ENCODE results near the gene CTSS.
"Not testable (repeated sequence)": the region's sequence is repeated elsewhere in the genome, so short reads cannot be mapped to it uniquely, and the experiment has no call there.

The CTSS gene

GRCh38 chr1:150760013-150760412 is 5.6 kb downstream of the CTSS start:
- DNase-seq = no peak
- no peak for ATAC-seq
- H3K4me1 Mint-ChIP-seq = peaks cover 34% of the 10 kb centered on the region
- no peaks in the 10 kb centered on the region for H3K27me3 Mint-ChIP-seq
- peaks cover 25% of the 10 kb centered on the region for H3K36me3 Mint-ChIP-seq (ENCODE audit: low read depth)
- H3K4me3 Mint-ChIP-seq = no peak overlapping the region
- H3K27ac Mint-ChIP-seq = peak overlapping the region; percentile 8
- H3K9me3 Mint-ChIP-seq = no peaks in the 10 kb centered on the region

GRCh38 chr1:150753416-150753815 is 12.2 kb downstream of the CTSS start:
- Mint-ChIP-seq H3K4me1 (no peaks in the 10 kb centered on the region), H3K9me3 (no peaks in the 10 kb centered on the region), H3K4me3 (no peak overlapping the region), H3K27me3 (no peaks in the 10 kb centered on the region), H3K27ac (peak overlapping the region; percentile 27), H3K36me3 (ENCODE audit: low read depth) (peaks cover 16% of the 10 kb centered on the region)
- DNase-seq = no peak
- ATAC-seq = no peak

DNA sequence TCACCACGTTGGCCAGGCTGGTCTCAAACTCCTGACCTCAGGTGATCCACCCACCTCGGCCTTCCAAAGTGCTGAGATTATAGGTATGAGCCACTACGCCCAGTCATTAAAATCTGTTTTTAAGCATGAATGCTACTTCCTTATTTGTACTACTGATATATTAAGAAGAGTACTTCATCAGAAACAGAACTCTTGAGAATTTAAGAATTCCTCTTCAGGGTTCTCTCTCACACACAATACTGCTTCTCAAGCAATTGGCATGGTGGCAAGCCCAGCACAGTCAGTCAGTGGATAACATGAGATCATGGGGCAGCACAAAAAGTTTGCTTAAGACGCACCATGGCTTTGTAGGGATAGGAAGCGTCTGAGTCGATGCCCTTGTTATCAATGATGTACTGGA is 14.1 kb downstream of the CTSS start:
- H3K4me1 Mint-ChIP-seq = no peaks in the 10 kb centered on the region
- H3K27me3 Mint-ChIP-seq = no peaks in the 10 kb centered on the region
- peaks cover 11% of the 10 kb centered on the region for H3K36me3 Mint-ChIP-seq (ENCODE audit: low read depth)
- H3K4me3 Mint-ChIP-seq = no peak overlapping the region
- ATAC-seq (no peak), DNase-seq (no peak)
- no peaks in the 10 kb centered on the region for H3K9me3 Mint-ChIP-seq
- no peak overlapping the region for H3K27ac Mint-ChIP-seq

GRCh38 chr1:150749720-150750311 is 15.8 kb downstream of the CTSS start:
- no peaks in the 10 kb centered on the region for H3K27me3 Mint-ChIP-seq
- no peak overlapping the region for H3K4me3 Mint-ChIP-seq
- H3K27ac Mint-ChIP-seq = no peak overlapping the region
- DNase-seq (no peak), ATAC-seq (no peak)
- H3K36me3 Mint-ChIP-seq (ENCODE audit: low read depth) = peaks cover 11% of the 10 kb centered on the region
- no peaks in the 10 kb centered on the region for H3K4me1 Mint-ChIP-seq
- H3K9me3 Mint-ChIP-seq = no peaks in the 10 kb centered on the region

- H3K27ac Mint-ChIP-seq = no peak overlapping the region
- H3K27me3 Mint-ChIP-seq = no peaks in the 10 kb centered on the region
- no peak for ATAC-seq
- H3K9me3 Mint-ChIP-seq = no peaks in the 10 kb centered on the region
- H3K4me3 Mint-ChIP-seq = no peak overlapping the region
- no peaks in the 10 kb centered on the region for H3K4me1 Mint-ChIP-seq
- DNase-seq = no peak
- peaks cover 11% of the 10 kb centered on the region for H3K36me3 Mint-ChIP-seq (ENCODE audit: low read depth)
Observed at GRCh38 chr1:150748878-150749719, 16.5 kb downstream of the CTSS start.

DNA sequence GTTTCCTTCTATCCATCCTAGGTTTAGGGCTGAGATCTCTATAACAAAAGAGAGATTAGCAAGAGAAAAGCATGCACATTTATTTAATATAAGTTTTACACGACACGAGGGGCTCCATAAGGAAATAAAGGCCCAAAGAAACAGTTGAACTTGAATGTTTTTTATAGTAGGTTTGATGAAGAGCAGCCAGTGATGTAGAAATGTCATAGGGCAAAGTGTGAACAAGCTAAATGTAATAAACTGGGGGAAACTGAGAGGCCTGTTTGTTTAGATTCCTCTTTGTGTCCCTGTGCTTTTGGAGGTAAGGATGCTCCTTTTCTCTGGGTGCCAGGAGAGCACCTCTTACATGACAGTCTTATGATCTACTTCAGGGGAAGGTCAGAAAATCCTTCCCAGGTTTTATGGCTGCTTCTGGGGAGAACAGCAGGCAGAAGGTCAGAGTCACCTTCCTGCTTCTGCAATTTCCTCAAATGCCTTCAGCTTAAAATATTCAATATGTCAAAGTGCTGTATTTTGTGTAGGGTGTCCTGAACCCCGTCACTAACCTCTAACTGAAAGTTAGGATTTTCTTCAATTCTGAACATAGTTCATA is 35.4 kb downstream of the CTSS start:
- ATAC-seq (no peak), DNase-seq (no peak)
- no peaks in the 10 kb centered on the region for H3K4me1 Mint-ChIP-seq
- H3K36me3 Mint-ChIP-seq (ENCODE audit: low read depth) = no peaks in the 10 kb centered on the region
- H3K27ac Mint-ChIP-seq = no peak overlapping the region
- H3K27me3 Mint-ChIP-seq = no peaks in the 10 kb centered on the region
- H3K9me3 Mint-ChIP-seq = no peaks in the 10 kb centered on the region
- H3K4me3 Mint-ChIP-seq = no peak overlapping the region

DNA sequence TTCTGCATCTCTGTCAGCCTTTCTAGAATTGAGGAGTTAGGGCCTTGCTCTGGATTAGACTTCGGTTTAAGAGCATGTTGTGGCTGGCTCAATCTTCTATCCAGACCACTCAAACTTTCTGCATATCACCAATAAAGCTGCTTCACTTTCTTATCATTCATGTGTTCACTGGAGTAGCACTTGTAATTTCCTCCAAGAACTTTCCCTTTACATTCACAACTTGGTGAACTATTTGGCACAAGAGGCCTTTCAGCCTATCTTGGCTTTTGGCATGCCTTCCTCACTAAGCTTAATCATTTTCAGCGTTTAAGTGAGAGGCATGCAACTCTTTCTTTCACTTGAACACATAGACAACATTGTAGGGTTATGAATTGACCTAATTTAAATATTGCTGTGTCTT is 41.2 kb downstream of the CTSS start:
- no peak overlapping the region for H3K27ac Mint-ChIP-seq
- no peak for DNase-seq
- no peaks in the 10 kb centered on the region for H3K27me3 Mint-ChIP-seq
- no peak for ATAC-seq
- no peaks in the 10 kb centered on the region for H3K9me3 Mint-ChIP-seq
- no peaks in the 10 kb centered on the region for H3K36me3 Mint-ChIP-seq (ENCODE audit: low read depth)
- no peak overlapping the region for H3K4me3 Mint-ChIP-seq
- H3K4me1 Mint-ChIP-seq = no peaks in the 10 kb centered on the region

GRCh38 chr1:150720703-150721102 is 44.9 kb downstream of the CTSS start, which contains the start of gene HORMAD1:
Gene HORMAD1 (minus strand): TSS chr1:150720895. CDS start chr1:150719505, 1,390 bp downstream.
- no peak for ATAC-seq
- no peaks in the 10 kb centered on the region for H3K36me3 Mint-ChIP-seq (ENCODE audit: low read depth)
- peaks cover 2% of the 10 kb centered on the region for H3K4me1 Mint-ChIP-seq
- no peaks in the 10 kb centered on the region for H3K27me3 Mint-ChIP-seq
- no peaks in the 10 kb centered on the region for H3K9me3 Mint-ChIP-seq
- no peak within 1 kb of the TSS for H3K27ac Mint-ChIP-seq
- DNase-seq = no peak
- no peak within 1 kb of the TSS for H3K4me3 Mint-ChIP-seq

DNA sequence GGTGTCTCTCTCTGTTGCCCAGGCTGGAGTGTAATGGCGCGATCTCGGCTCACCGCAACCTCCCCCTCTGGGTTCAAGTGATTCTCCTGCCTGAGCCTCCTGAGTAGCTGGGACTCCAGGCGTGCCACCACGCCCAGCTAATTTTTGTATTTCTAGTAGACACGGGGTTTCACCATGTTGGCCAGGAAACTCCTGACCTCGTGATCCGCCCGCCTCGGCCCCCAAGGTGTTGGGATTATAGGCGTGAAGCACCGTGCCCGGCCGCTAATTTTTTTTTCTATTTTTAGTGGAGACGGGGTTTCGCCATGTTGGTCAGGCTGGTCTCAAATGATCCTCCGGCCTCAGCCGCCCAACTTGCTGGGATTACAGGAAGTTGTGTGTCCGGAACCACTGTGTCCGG is 45.5 kb downstream of the CTSS start:
- DNase-seq (no peak), ATAC-seq (no peak)
- no peaks in the 10 kb centered on the region for H3K9me3 Mint-ChIP-seq
- no peak overlapping the region for H3K27ac Mint-ChIP-seq
- H3K4me3 Mint-ChIP-seq = no peak overlapping the region
- peaks cover 2% of the 10 kb centered on the region for H3K4me1 Mint-ChIP-seq
- no peaks in the 10 kb centered on the region for H3K36me3 Mint-ChIP-seq (ENCODE audit: low read depth)
- H3K27me3 Mint-ChIP-seq = no peaks in the 10 kb centered on the region

GRCh38 chr1:150718225-150718891 is 47.2 kb downstream of the CTSS start:
- DNase-seq (no peak), ATAC-seq (no peak)
- peaks cover 2% of the 10 kb centered on the region for H3K4me1 Mint-ChIP-seq
- no peaks in the 10 kb centered on the region for H3K36me3 Mint-ChIP-seq (ENCODE audit: low read depth)
- H3K27ac Mint-ChIP-seq = no peak overlapping the region
- H3K9me3 Mint-ChIP-seq = no peaks in the 10 kb centered on the region
- no peaks in the 10 kb centered on the region for H3K27me3 Mint-ChIP-seq
- no peak overlapping the region for H3K4me3 Mint-ChIP-seq

DNA sequence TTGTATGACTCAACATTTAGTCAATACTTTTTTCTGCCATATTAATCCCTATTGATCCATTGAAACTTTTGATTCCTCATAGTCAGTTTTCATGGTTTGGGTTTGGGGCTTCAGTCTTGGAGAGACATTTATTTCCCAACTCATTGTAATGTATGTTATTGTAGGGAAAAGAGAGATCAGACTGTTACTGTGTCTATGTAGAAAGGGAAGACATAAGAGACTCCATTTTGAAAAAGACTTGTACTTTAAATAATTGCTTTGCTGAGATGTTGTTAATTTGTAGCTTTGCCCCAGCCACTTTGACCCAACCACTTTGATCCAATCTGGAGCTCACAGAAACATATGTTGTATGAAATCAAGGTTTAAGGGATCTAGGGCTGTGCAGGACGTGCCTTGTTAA is 56.5 kb downstream of the CTSS start:
- H3K27ac Mint-ChIP-seq; H3K9me3 Mint-ChIP-seq; H3K27me3 Mint-ChIP-seq; DNase-seq; H3K4me3 Mint-ChIP-seq; H3K36me3 Mint-ChIP-seq (ENCODE audit: low read depth); ATAC-seq; H3K4me1 Mint-ChIP-seq: not testable (repeated sequence)

- no peak overlapping the region for H3K4me3 Mint-ChIP-seq
- peaks cover 9% of the 10 kb centered on the region for H3K4me1 Mint-ChIP-seq
- peak; percentile 42 for DNase-seq
- peaks cover 2% of the 10 kb centered on the region for H3K27me3 Mint-ChIP-seq
- no peak overlapping the region for H3K27ac Mint-ChIP-seq
- H3K36me3 Mint-ChIP-seq (ENCODE audit: low read depth) = no peaks in the 10 kb centered on the region
- peak; percentile 94 for ATAC-seq
- no peaks in the 10 kb centered on the region for H3K9me3 Mint-ChIP-seq
Observed at GRCh38 chr1:150708595-150708994, 57.0 kb downstream of the CTSS start.

DNA sequence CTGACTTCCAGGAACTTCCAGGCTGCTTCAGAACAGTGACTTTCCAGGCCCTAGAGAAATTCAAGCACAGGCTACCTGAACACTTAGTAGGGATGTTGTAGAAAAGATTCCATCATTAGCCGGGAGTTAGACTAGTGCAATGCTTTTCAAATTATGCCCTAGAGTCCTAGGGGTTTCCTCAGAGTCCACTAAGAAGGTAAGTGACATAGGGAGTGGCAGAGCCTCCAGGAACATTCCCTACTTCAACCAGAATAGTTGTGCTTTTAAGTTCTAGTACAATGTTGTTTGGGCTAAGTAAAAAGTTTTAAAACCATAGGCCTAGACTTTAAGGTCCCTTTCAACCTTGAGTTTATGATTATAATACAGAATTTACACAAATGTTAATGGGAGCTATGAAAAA is 59.5 kb downstream of the CTSS start:
- no peak overlapping the region for H3K27ac Mint-ChIP-seq
- peaks cover 9% of the 10 kb centered on the region for H3K4me1 Mint-ChIP-seq
- DNase-seq (no peak), ATAC-seq (no peak)
- H3K27me3 Mint-ChIP-seq = peaks cover 2% of the 10 kb centered on the region
- H3K9me3 Mint-ChIP-seq = no peaks in the 10 kb centered on the region
- no peak overlapping the region for H3K4me3 Mint-ChIP-seq
- no peaks in the 10 kb centered on the region for H3K36me3 Mint-ChIP-seq (ENCODE audit: low read depth)

DNA sequence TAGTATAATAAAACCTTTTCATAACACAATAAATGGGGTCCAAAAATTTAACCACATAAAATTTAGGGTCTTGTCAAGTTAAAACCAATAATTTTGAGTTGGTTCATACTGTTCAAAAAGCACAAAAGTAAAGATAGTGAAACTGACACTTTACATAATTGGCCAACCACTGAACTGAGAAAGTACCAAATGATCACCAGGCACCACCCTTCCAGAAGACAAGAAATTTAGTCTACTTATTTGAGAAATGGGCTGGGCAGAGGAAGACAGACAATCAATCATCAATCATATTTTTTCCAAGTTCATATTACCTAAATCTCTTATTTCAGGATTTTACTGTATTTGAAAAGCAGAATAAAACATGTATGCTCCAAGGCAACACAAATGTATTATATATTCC is 62.2 kb downstream of the CTSS start:
- H3K4me3 Mint-ChIP-seq = no peak overlapping the region

More for the DNA sequence above, 62.2 kb downstream of the CTSS start:
- H3K36me3 Mint-ChIP-seq (ENCODE audit: low read depth) = no peaks in the 10 kb centered on the region
- peaks cover 1% of the 10 kb centered on the region for H3K27me3 Mint-ChIP-seq
- H3K27ac Mint-ChIP-seq = no peak overlapping the region
- H3K9me3 Mint-ChIP-seq = no peaks in the 10 kb centered on the region
- ATAC-seq (no peak), DNase-seq (no peak)
- H3K4me1 Mint-ChIP-seq = peaks cover 2% of the 10 kb centered on the region

Measured in activated naive CD8-positive, alpha-beta T cell treated with anti-CD3 and anti-CD28 coated beads, Interleukin-2, amount 50 U/mL, for 24 hours (primary cell).